DOHH2 (cell line): ENCODE measurements around the gene ENC1.

Source experiments
- H3F3A ChIP-seq: fragments of 200-600 bp; sonication (generic), shearing (Covaris generic); 2 replicates; pipeline ENCODE4 v1.6.0; 2016; ENCODE audit warnings: antibody characterized with exemption, mild to moderate bottlenecking; ENCODE audit not compliant: control insufficient read depth, insufficient read depth
- H3K27ac ChIP-seq: fragments of 200-600 bp; sonication (generic); 2 replicates; pipeline ENCODE4 v1.5.1; 2014; ENCODE audit warnings: low read depth, mild to moderate bottlenecking, low read length, moderate library complexity
- H3K27me3 ChIP-seq: fragments of 200-600 bp; sonication (generic); 2 replicates; pipeline ENCODE4 v1.6.1; 2014; ENCODE audit warnings: mild to moderate bottlenecking, low read length, mixed read lengths; ENCODE audit not compliant: control insufficient read depth
- H3K36me3 ChIP-seq: fragments of 200-600 bp; sonication (generic); 2 replicates; pipeline ENCODE4 v1.6.1; 2014; ENCODE audit warnings: mild to moderate bottlenecking, low read length, moderate library complexity, mixed read lengths; ENCODE audit not compliant: control insufficient read depth
- H3K4me1 ChIP-seq: fragments of 200-600 bp; sonication (generic); 2 replicates; pipeline ENCODE4 v1.6.1; 2014; ENCODE audit warnings: mild to moderate bottlenecking, low read length, mixed read lengths; ENCODE audit not compliant: control insufficient read depth
- H3K4me2 ChIP-seq: fragments of 200-600 bp; sonication (generic); 2 replicates; pipeline ENCODE4 v1.6.0; 2014; ENCODE audit warnings: mild to moderate bottlenecking, low read length, moderate library complexity
- H3K4me3 ChIP-seq: fragments of 200-600 bp; sonication (generic); 2 replicates; pipeline ENCODE4 v1.5.1; 2014; ENCODE audit warnings: mild to moderate bottlenecking, low read length, mixed read lengths
- H3K79me2 ChIP-seq: fragments of 200-600 bp; sonication (generic); 2 replicates; pipeline ENCODE4 v1.6.1; 2014; ENCODE audit warnings: mild to moderate bottlenecking, low read length, mixed read lengths; ENCODE audit not compliant: control insufficient read depth
- H3K9me2 ChIP-seq: fragments of 200-600 bp; sonication (generic); replicated peaks from 2 replicates; pipeline ENCODE4 v1.6.1; 2014; ENCODE audit warnings: mild to moderate bottlenecking, low read length, mixed read lengths; ENCODE audit not compliant: control insufficient read depth
- H3K9me3 ChIP-seq: fragments of 200-600 bp; sonication (generic); 2 replicates; pipeline ENCODE4 v1.6.1; 2014; ENCODE audit warnings: antibody characterized with exemption, low read length, mixed read lengths; ENCODE audit not compliant: control insufficient read depth, insufficient read depth
- H4K20me1 ChIP-seq: fragments of 200-600 bp; sonication (generic); 2 replicates; pipeline ENCODE4 v1.6.0; 2014; ENCODE audit warnings: low read depth, mild to moderate bottlenecking, antibody characterized with exemption, low read length, moderate library complexity; ENCODE audit not compliant: control insufficient read depth, insufficient read depth
- EZH2phosphoT487 ChIP-seq: fragments of 200-600 bp; sonication (generic); IDR thresholded peaks from 2 replicates; pipeline ENCODE4 v1.6.1; 2017; ENCODE audit warnings: borderline replicate concordance, mild to moderate bottlenecking, antibody characterized with exemption, low read length, moderate library complexity, mixed read lengths
- TF ChIP-seq, protein P1 (sequence below): fragments of 200-600 bp; sonication (generic); IDR thresholded peaks from one replicate; pipeline ENCODE4 v1.5.1; 2014; ENCODE audit warnings: antibody characterized with exemption, mild to moderate bottlenecking, low read depth, low read length; ENCODE audit not compliant: poor library complexity, severe bottlenecking

ENC1 gene

DNA sequence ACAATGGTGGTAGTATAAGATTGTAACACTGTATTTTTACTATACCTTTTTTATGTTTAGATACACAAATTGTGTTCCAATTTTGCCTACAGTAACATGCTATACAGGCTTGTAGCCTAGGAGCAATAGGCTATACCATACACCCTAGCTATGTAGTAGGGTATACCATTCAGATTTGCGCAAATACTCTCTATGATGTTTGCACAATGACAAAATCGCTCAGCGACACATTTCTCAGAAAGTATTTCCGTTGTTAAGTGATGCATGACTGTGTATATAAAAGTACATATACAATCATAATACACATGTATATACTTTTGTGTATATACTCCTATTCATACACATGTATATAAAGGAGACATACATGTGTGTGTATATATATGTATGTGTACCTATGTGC, 34.8 kb downstream of the ENC1 start:
- H3K27ac ChIP-seq: no peak overlapping the region
- H3F3A ChIP-seq: no peaks in the 10 kb centered on the region
- TF ChIP-seq, protein P1, sequence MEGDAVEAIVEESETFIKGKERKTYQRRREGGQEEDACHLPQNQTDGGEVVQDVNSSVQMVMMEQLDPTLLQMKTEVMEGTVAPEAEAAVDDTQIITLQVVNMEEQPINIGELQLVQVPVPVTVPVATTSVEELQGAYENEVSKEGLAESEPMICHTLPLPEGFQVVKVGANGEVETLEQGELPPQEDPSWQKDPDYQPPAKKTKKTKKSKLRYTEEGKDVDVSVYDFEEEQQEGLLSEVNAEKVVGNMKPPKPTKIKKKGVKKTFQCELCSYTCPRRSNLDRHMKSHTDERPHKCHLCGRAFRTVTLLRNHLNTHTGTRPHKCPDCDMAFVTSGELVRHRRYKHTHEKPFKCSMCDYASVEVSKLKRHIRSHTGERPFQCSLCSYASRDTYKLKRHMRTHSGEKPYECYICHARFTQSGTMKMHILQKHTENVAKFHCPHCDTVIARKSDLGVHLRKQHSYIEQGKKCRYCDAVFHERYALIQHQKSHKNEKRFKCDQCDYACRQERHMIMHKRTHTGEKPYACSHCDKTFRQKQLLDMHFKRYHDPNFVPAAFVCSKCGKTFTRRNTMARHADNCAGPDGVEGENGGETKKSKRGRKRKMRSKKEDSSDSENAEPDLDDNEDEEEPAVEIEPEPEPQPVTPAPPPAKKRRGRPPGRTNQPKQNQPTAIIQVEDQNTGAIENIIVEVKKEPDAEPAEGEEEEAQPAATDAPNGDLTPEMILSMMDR: no peak
- TF ChIP-seq EZH2phosphoT487: no peak
- H3K4me3 ChIP-seq: no peak overlapping the region
- no peaks in the 10 kb centered on the region for H3K4me1 ChIP-seq
- H3K79me2 ChIP-seq: no peaks in the 10 kb centered on the region
- H3K9me2 ChIP-seq: no peaks in the 10 kb centered on the region
- no peak overlapping the region for H3K4me2 ChIP-seq
- no peaks in the 10 kb centered on the region for H4K20me1 ChIP-seq
- H3K9me3 ChIP-seq: no peaks in the 10 kb centered on the region
- no peaks in the 10 kb centered on the region for H3K27me3 ChIP-seq
- H3K36me3 ChIP-seq: no peaks in the 10 kb centered on the region

DNA sequence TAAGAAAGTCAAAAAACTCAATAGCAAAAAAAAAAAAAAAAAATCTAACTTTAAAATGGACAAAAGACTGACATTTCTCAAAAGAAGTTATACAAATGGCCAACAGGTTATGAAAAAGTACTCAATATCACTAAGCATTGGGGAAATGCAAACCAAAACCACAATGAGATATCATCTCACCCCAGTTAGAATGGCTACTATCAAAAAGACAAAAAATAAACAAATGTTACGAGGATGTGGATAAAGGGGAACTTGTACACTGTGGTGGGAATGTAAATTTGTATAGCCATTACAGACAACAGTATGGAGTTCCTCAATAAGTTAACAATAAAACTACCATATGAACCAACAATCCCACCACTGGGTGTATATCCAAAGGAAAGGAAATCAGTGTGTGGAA, 37.2 kb downstream of the ENC1 start:
- TF ChIP-seq EZH2phosphoT487: no peak
- TF ChIP-seq, protein P1: no peak
- Histone ChIP-seq H3K79me2 (no peaks in the 10 kb centered on the region), H3K27ac (no peak overlapping the region), H3K4me2 (no peak overlapping the region), H3K9me3 (no peaks in the 10 kb centered on the region), H3K36me3 (no peaks in the 10 kb centered on the region), H3K27me3 (no peaks in the 10 kb centered on the region), H3K9me2 (no peaks in the 10 kb centered on the region), H3K4me1 (no peaks in the 10 kb centered on the region), H4K20me1 (no peaks in the 10 kb centered on the region), H3F3A (no peaks in the 10 kb centered on the region), H3K4me3 (no peak overlapping the region)

DNA sequence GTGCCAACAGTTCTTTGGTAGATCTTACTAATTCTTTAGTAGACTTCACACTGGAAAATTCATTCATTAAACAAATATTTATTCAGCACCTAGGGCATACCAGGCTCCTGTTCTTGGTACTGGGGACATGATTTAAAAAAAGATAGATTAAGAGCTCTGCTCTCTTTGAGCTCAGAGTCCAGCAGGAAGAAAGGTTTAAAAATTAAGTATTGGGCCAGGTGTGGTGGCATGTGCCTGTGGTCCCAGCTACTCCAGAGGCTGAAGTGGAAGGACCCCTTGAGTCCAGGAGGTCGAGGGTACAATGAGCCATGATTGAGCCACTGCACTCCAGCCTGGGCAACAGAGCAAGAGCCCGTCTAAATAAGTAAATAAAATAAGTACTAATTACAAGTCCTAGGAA, 41.4 kb downstream of the ENC1 start:
- Histone ChIP-seq H3K4me2 (no peak overlapping the region), H3K27me3 (no peaks in the 10 kb centered on the region), H4K20me1 (no peaks in the 10 kb centered on the region), H3K36me3 (no peaks in the 10 kb centered on the region), H3K4me3 (no peak overlapping the region), H3K9me3 (no peaks in the 10 kb centered on the region), H3K4me1 (no peaks in the 10 kb centered on the region), H3F3A (no peaks in the 10 kb centered on the region), H3K79me2 (no peaks in the 10 kb centered on the region), H3K27ac (no peak overlapping the region), H3K9me2 (no peaks in the 10 kb centered on the region)
- TF ChIP-seq, protein P1: no peak
- TF ChIP-seq EZH2phosphoT487: no peak

DNA sequence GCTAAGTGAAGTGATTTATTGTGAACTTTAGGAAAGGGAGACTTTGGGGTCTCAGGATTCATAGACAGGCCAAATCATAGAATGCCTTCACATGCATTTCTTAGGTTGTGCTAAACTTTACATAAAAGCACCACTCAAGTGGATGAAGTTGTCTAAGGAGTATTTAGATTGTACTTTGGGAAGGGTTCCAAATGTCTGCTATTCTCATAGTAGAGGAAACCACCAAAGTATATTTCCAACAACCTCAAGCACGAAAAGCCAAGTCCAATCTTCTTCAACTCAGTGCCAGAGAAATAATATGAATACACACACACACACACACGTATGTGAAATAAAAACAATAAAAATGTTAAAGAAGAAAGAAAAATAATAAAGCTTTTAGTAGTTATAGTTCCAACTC, 41.8 kb downstream of the ENC1 start:
- Histone ChIP-seq H3K36me3 (no peaks in the 10 kb centered on the region), H4K20me1 (no peaks in the 10 kb centered on the region), H3K9me2 (no peaks in the 10 kb centered on the region), H3F3A (no peaks in the 10 kb centered on the region), H3K27me3 (no peaks in the 10 kb centered on the region), H3K4me3 (no peak overlapping the region), H3K4me1 (no peaks in the 10 kb centered on the region), H3K4me2 (no peak overlapping the region), H3K27ac (no peak overlapping the region), H3K9me3 (no peaks in the 10 kb centered on the region), H3K79me2 (no peaks in the 10 kb centered on the region)
- TF ChIP-seq, protein P1: no peak
- TF ChIP-seq EZH2phosphoT487: no peak
